Fibroblast of lung (primary cell): ENCODE results near the gene DPEP1.

ENCODE experiments used
- CTCF ChIP-seq, 2 donors: IDR thresholded peaks in 1 of 2; conservative IDR thresholded peaks in 1 of 2; 1 replicate in 1 of 2; 2 replicates in 1 of 2; pipeline ENCODE4 v1.5.1; 2011 to 2012; ENCODE audit warnings: low read length in 2 of 2, control low read depth in 1 of 2, inconsistent platforms in 1 of 2, low read depth in 1 of 2, mild to moderate bottlenecking in 1 of 2
- EZH2 ChIP-seq: IDR thresholded peaks from 2 replicates; pipeline ENCODE4 v1.5.1; 2012; ENCODE audit warnings: low read length, control low read depth, mild to moderate bottlenecking; ENCODE audit errors: missing control alignments

DNA sequence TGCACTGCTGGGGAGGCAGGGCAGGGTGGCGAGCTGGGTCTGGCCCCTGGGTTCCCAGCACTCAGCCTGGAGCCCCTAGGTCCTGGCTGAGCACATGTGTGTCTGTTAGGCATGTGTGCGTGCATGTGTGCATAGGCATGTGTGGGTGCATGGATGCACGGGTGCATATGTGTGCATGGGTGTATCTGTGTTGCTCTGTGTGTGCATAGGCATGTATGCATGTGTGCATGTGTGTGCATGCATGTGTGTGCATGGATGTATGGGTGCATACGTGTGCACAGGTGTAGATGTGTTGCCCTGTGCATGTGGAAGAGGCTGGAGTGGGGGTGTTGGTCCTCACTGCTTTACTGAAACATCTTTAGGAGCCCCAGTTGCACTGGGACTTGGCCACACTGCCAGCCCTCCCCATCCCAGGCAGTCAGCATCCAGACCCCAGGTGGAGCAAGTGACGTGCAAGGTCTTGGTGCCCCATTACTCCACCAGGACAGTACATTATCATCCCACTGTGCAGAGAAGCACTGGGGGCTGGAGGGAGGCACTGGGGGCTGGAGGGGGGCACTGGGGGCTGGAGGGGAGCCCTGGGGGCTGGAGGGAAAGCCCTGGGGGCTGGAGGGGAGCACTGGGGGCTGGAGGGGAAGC is 10.4 kb upstream of the DPEP1 start:
- TF ChIP-seq CTCF (conservative IDR thresholded peaks at IDR 0.05 in 1 of 2, IDR thresholded peaks at IDR 0.05 in 1 of 2; ENCODE audit: low read depth in 1 of 2, low read length in 2 of 2) (no peak), EZH2 (no peak)
